A549 (cell line): ENCODE measurements around the gene KNOP1.

Experiments
- CHD2 ChIP-seq: fragments of 150-350 bp; IDR thresholded peaks from 2 replicates; pipeline ENCODE4 v1.6.1; 2014; ENCODE audit warnings: low read length; ENCODE audit not compliant: partially characterized antibody
- CTCF ChIP-seq: fragments of >200 bp; sonication (Bioruptor Twin); formaldehyde crosslinking; IDR thresholded peaks from 3 replicates; pipeline ENCODE4 v1.5.1; 2016
- EHMT2 ChIP-seq: fragments of 200-600 bp; sonication (generic); IDR thresholded peaks from 2 replicates; pipeline ENCODE4 v1.6.1; 2016; ENCODE audit warnings: antibody characterized with exemption, low read depth, mild to moderate bottlenecking, moderate library complexity
- ESRRA ChIP-seq: fragments of 150-350 bp; IDR thresholded peaks from 2 replicates; pipeline ENCODE4 v1.6.1; 2014; ENCODE audit warnings: mild to moderate bottlenecking, low read length, borderline replicate concordance
- JUN ChIP-seq, 2 experiments: fragments of >200 bp; sonication (Bioruptor Twin); formaldehyde crosslinking; IDR thresholded peaks; 2 replicates in 1 of 2; 3 replicates in 1 of 2; pipeline ENCODE4 v1.6.1; 2016 to 2017
- MAFK ChIP-seq: fragments of 450-650 bp; IDR thresholded peaks from 2 replicates; pipeline ENCODE4 v1.6.1; 2014; ENCODE audit not compliant: partially characterized antibody
- MAX ChIP-seq: IDR thresholded peaks from 2 replicates; pipeline ENCODE4 v1.6.1; 2012
- MAZ ChIP-seq: fragments of 150-350 bp; IDR thresholded peaks from 2 replicates; pipeline ENCODE4 v1.6.1; 2014; ENCODE audit warnings: antibody characterized with exemption, low read depth, low read length, borderline replicate concordance
- POLR2A ChIP-seq: IDR thresholded peaks from 2 replicates; pipeline ENCODE4 v1.6.1; 2012; ENCODE audit warnings: mild to moderate bottlenecking, low read length
- POLR2AphosphoS2 ChIP-seq: conservative IDR thresholded peaks from 2 replicates; pipeline ENCODE4 v1.6.1; 2012; ENCODE audit warnings: low read length, improper control_type of control experiment, inconsistent platforms
- RAD21 ChIP-seq, 2 experiments: fragments of >200 bp in 1 of 2; sonication (Bioruptor Twin) in 1 of 2; formaldehyde crosslinking in 1 of 2; IDR thresholded peaks in 1 of 2; conservative IDR thresholded peaks in 1 of 2; 2 replicates in 1 of 2; 3 replicates in 1 of 2; pipeline ENCODE4 v1.6.1; 2012 to 2018; ENCODE audit warnings: inconsistent platforms in 1 of 2
- USF2 ChIP-seq: fragments of 450-650 bp; IDR thresholded peaks from 2 replicates; pipeline ENCODE4 v1.6.1; 2014; ENCODE audit warnings: antibody characterized with exemption

- TF ChIP-seq CTCF (no peak), POLR2A (no peak), EHMT2 (no peak), USF2 (no peak), CHD2 (no peak), JUN (IDR thresholded peaks at IDR 0.05) (no peak), POLR2AphosphoS2 (no peak), RAD21 (conservative IDR thresholded peaks at IDR 0.05 in 1 of 2, IDR thresholded peaks at IDR 0.05 in 1 of 2) (no peak), ESRRA (no peak), MAFK (no peak), MAZ (no peak), MAX (no peak)
Measured at GRCh38 chr16:19660432-19660831, 57.6 kb downstream of the KNOP1 start.
